ENCODE results near the gene ENOX1.

Gene ENOX1

DNA sequence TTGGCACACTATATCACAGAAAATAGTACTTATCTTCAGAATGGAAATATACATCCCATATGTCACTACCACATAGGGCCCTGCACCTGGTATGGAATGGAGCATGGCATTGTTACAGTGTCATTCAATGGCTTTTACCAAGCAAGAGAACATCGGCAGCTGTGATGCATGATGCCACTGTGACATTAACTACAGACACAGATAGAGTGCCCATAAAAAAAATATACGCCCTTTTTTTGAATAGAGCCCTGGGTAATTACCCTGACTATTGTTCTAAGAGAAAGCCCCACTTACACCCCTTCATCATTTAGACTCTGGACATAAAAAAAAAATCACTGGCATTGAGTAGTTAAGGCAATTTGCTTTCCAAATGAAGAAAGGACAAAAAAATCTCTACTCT lies 443.1 kb downstream of the ENOX1 start:
- no CpG with 5 or more reads among the region's 2 CpGs for WGBS (ENCODE audit: extremely low coverage, insufficient coverage, insufficient read length)
- no peaks in the 10 kb centered on the region for H3K36me3 ChIP-seq (ENCODE audit: control insufficient read depth in 1 of 2, insufficient read depth in 2 of 2, low read length in 2 of 2)
- no peak overlapping the region for H3K27ac ChIP-seq (ENCODE audit: low read depth, low read length)
- H3K4me2 ChIP-seq (ENCODE audit: low read length) = no peak overlapping the region
- H3K18ac ChIP-seq (ENCODE audit: low read length) = no peak overlapping the region
- no peak overlapping the region for H3K4ac ChIP-seq (ENCODE audit: low read depth, low read length)
- H4K91ac ChIP-seq (ENCODE audit: low read depth, low read length) = no peak overlapping the region
- H2AK5ac ChIP-seq (ENCODE audit: low read length) = no peak overlapping the region
- no peak overlapping the region for H4K12ac ChIP-seq (ENCODE audit: low read depth, low read length)
- H2AFZ ChIP-seq (ENCODE audit: insufficient read depth, low read length, poor library complexity) = no peak overlapping the region
- no peak overlapping the region for H3K9ac ChIP-seq (ENCODE audit: low read length)
- no peaks in the 10 kb centered on the region for H3K27me3 ChIP-seq (ENCODE audit: insufficient read depth, low read length)
- no peak overlapping the region for H2BK5ac ChIP-seq (ENCODE audit: low read depth, low read length, poor library complexity)
- no peak overlapping the region for H4K8ac ChIP-seq (ENCODE audit: low read depth, low read length)
- no peak overlapping the region for H2BK12ac ChIP-seq (ENCODE audit: low read length)
- no peak overlapping the region for H3K4me3 ChIP-seq (ENCODE audit: low read depth, low read length)
- H3K9me3 ChIP-seq (ENCODE audit: insufficient read depth, low read depth, low read length) = no peaks in the 10 kb centered on the region
- H3K14ac ChIP-seq (ENCODE audit: low read length) = no peak overlapping the region
- H3K23ac ChIP-seq (ENCODE audit: low read length) = no peak overlapping the region
- no peak for DNase-seq
- no peak overlapping the region for H2BK120ac ChIP-seq (ENCODE audit: insufficient read depth, low read length, poor library complexity)
- no peaks in the 10 kb centered on the region for H3K79me2 ChIP-seq (ENCODE audit: control insufficient read depth, insufficient read depth, low read length, poor library complexity)
- no peaks in the 10 kb centered on the region for H3K4me1 ChIP-seq (ENCODE audit: control insufficient read depth in 1 of 2, insufficient read depth in 2 of 2, low read length in 2 of 2)
- H3K79me1 ChIP-seq (ENCODE audit: low read length) = no peaks in the 10 kb centered on the region

GRCh38 chr13:43339805-43340550 lies 446.8 kb downstream of the ENOX1 start:
- no peak overlapping the region for H3K9ac ChIP-seq (ENCODE audit: low read length)
- H2BK120ac ChIP-seq (ENCODE audit: insufficient read depth, low read length, poor library complexity) = no peak overlapping the region
- no peak overlapping the region for H2BK5ac ChIP-seq (ENCODE audit: low read depth, low read length, poor library complexity)
- no CpG with 5 or more reads among the region's 4 CpGs for WGBS (ENCODE audit: extremely low coverage, insufficient coverage, insufficient read length)
- no peaks in the 10 kb centered on the region for H3K9me3 ChIP-seq (ENCODE audit: insufficient read depth, low read depth, low read length)
- no peak overlapping the region for H4K8ac ChIP-seq (ENCODE audit: low read depth, low read length)
- H3K14ac ChIP-seq (ENCODE audit: low read length) = no peak overlapping the region
- no peak for DNase-seq
- no peaks in the 10 kb centered on the region for H3K79me2 ChIP-seq (ENCODE audit: control insufficient read depth, insufficient read depth, low read length, poor library complexity)
- no peak overlapping the region for H3K23ac ChIP-seq (ENCODE audit: low read length)
- H3K4me1 ChIP-seq (ENCODE audit: control insufficient read depth in 1 of 2, insufficient read depth in 2 of 2, low read length in 2 of 2) = no peaks in the 10 kb centered on the region
- no peak overlapping the region for H2AFZ ChIP-seq (ENCODE audit: insufficient read depth, low read length, poor library complexity)
- no peak overlapping the region for H3K4me3 ChIP-seq (ENCODE audit: low read depth, low read length)
- no peak overlapping the region for H4K12ac ChIP-seq (ENCODE audit: low read depth, low read length)
- no peak overlapping the region for H4K91ac ChIP-seq (ENCODE audit: low read depth, low read length)
- no peaks in the 10 kb centered on the region for H3K36me3 ChIP-seq (ENCODE audit: control insufficient read depth in 1 of 2, insufficient read depth in 2 of 2, low read length in 2 of 2)
- no peak overlapping the region for H2BK12ac ChIP-seq (ENCODE audit: low read length)
- no peak overlapping the region for H3K18ac ChIP-seq (ENCODE audit: low read length)
- no peak overlapping the region for H3K4me2 ChIP-seq (ENCODE audit: low read length)
- no peak overlapping the region for H2AK5ac ChIP-seq (ENCODE audit: low read length)
- no peaks in the 10 kb centered on the region for H3K27me3 ChIP-seq (ENCODE audit: insufficient read depth, low read length)
- no peak overlapping the region for H3K27ac ChIP-seq (ENCODE audit: low read depth, low read length)
- no peaks in the 10 kb centered on the region for H3K79me1 ChIP-seq (ENCODE audit: low read length)
- H3K4ac ChIP-seq (ENCODE audit: low read depth, low read length) = no peak overlapping the region

- Histone ChIP-seq H3K79me2 (ENCODE audit: control insufficient read depth, insufficient read depth, low read length, poor library complexity) (no peaks in the 10 kb centered on the region), H3K9ac (ENCODE audit: low read length) (no peak overlapping the region), H3K27me3 (ENCODE audit: insufficient read depth, low read length) (no peaks in the 10 kb centered on the region), H3K4me3 (ENCODE audit: low read depth, low read length) (no peak overlapping the region), H3K14ac (ENCODE audit: low read length) (no peak overlapping the region), H3K4me1 (ENCODE audit: control insufficient read depth in 1 of 2, insufficient read depth in 2 of 2, low read length in 2 of 2) (no peaks in the 10 kb centered on the region), H4K8ac (ENCODE audit: low read depth, low read length) (no peak overlapping the region), H2BK120ac (ENCODE audit: insufficient read depth, low read length, poor library complexity) (no peak overlapping the region), H3K27ac (ENCODE audit: low read depth, low read length) (no peak overlapping the region), H2AFZ (ENCODE audit: insufficient read depth, low read length, poor library complexity) (no peak overlapping the region), H3K18ac (ENCODE audit: low read length) (no peak overlapping the region), H2BK5ac (ENCODE audit: low read depth, low read length, poor library complexity) (no peak overlapping the region), H3K9me3 (ENCODE audit: insufficient read depth, low read depth, low read length) (no peaks in the 10 kb centered on the region), H4K12ac (ENCODE audit: low read depth, low read length) (no peak overlapping the region), H3K4ac (ENCODE audit: low read depth, low read length) (no peak overlapping the region), H3K36me3 (ENCODE audit: control insufficient read depth in 1 of 2, insufficient read depth in 2 of 2, low read length in 2 of 2) (no peaks in the 10 kb centered on the region), H4K91ac (ENCODE audit: low read depth, low read length) (no peak overlapping the region), H2AK5ac (ENCODE audit: low read length) (no peak overlapping the region), H3K79me1 (ENCODE audit: low read length) (no peaks in the 10 kb centered on the region), H3K23ac (ENCODE audit: low read length) (no peak overlapping the region), H3K4me2 (ENCODE audit: low read length) (no peak overlapping the region), H2BK12ac (ENCODE audit: low read length) (no peak overlapping the region)
- DNase-seq = no peak
- WGBS (ENCODE audit: extremely low coverage, insufficient coverage, insufficient read length) = no CpG with 5 or more reads among the region's 7 CpGs
Observed at GRCh38 chr13:43339145-43339804, 447.5 kb downstream of the ENOX1 start.

GRCh38 chr13:43335764-43336163 lies 451.0 kb downstream of the ENOX1 start:
- H3K36me3 ChIP-seq (ENCODE audit: control insufficient read depth in 1 of 2, insufficient read depth in 2 of 2, low read length in 2 of 2) = no peaks in the 10 kb centered on the region
- H2AFZ ChIP-seq (ENCODE audit: insufficient read depth, low read length, poor library complexity) = no peak overlapping the region
- no peak overlapping the region for H3K4me2 ChIP-seq (ENCODE audit: low read length)
- no peak overlapping the region for H3K4ac ChIP-seq (ENCODE audit: low read depth, low read length)
- H3K9me3 ChIP-seq (ENCODE audit: insufficient read depth, low read depth, low read length) = no peaks in the 10 kb centered on the region
- H2BK120ac ChIP-seq (ENCODE audit: insufficient read depth, low read length, poor library complexity) = no peak overlapping the region
- no peak overlapping the region for H3K9ac ChIP-seq (ENCODE audit: low read length)
- H3K23ac ChIP-seq (ENCODE audit: low read length) = no peak overlapping the region
- H3K4me1 ChIP-seq (ENCODE audit: control insufficient read depth in 1 of 2, insufficient read depth in 2 of 2, low read length in 2 of 2) = no peaks in the 10 kb centered on the region
- no peaks in the 10 kb centered on the region for H3K79me2 ChIP-seq (ENCODE audit: control insufficient read depth, insufficient read depth, low read length, poor library complexity)
- no peak overlapping the region for H4K8ac ChIP-seq (ENCODE audit: low read depth, low read length)
- no peak overlapping the region for H2AK5ac ChIP-seq (ENCODE audit: low read length)
- H2BK5ac ChIP-seq (ENCODE audit: low read depth, low read length, poor library complexity) = no peak overlapping the region
- no peak overlapping the region for H4K12ac ChIP-seq (ENCODE audit: low read depth, low read length)
- H3K79me1 ChIP-seq (ENCODE audit: low read length) = no peaks in the 10 kb centered on the region
- no peak overlapping the region for H3K14ac ChIP-seq (ENCODE audit: low read length)
- DNase-seq = no peak
- no peaks in the 10 kb centered on the region for H3K27me3 ChIP-seq (ENCODE audit: insufficient read depth, low read length)
- H3K27ac ChIP-seq (ENCODE audit: low read depth, low read length) = no peak overlapping the region
- no peak overlapping the region for H4K91ac ChIP-seq (ENCODE audit: low read depth, low read length)
- H2BK12ac ChIP-seq (ENCODE audit: low read length) = no peak overlapping the region
- no peak overlapping the region for H3K4me3 ChIP-seq (ENCODE audit: low read depth, low read length)
- no peak overlapping the region for H3K18ac ChIP-seq (ENCODE audit: low read length)
